Neural progenitor cell (in vitro differentiated cells): ENCODE results near the gene A2M.

Source experiments
- EZH2 ChIP-seq: fragments of 200-600 bp; sonication (generic); IDR thresholded peaks from 2 replicates; pipeline ENCODE4 v1.6.1; 2017; ENCODE audit warnings: antibody characterized with exemption, mild to moderate bottlenecking, moderate library complexity
- EZH2phosphoT487 ChIP-seq: fragments of 200-600 bp; sonication (generic); IDR thresholded peaks from 2 replicates; pipeline ENCODE4 v1.6.1; 2017; ENCODE audit warnings: antibody characterized with exemption
- TF ChIP-seq, protein P1 (sequence below): fragments of 200-600 bp; sonication (generic); IDR thresholded peaks from 2 replicates; pipeline ENCODE4 v1.5.1; 2017; ENCODE audit warnings: antibody characterized with exemption, mild to moderate bottlenecking

DNA sequence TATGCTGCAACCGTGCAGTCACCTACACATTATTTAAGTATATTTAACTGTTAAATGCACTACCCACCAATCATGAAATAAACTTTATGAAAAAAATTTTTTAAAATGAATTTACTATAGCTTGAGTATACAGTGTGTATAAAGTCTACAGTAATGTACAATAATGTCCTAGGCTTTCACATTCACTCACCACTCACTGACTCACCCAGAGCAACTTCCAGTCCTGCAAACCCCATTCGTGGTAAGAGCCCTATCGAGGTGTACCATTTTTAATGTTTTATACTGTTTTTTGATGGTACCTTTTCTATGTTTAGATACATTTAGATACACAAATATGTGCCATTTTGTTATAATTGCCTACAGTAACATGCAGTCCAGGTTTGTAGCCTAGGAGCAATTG lies 78.3 kb downstream of the A2M start:
- TF ChIP-seq EZH2 (no peak), EZH2phosphoT487 (no peak)
- TF ChIP-seq, protein P1, sequence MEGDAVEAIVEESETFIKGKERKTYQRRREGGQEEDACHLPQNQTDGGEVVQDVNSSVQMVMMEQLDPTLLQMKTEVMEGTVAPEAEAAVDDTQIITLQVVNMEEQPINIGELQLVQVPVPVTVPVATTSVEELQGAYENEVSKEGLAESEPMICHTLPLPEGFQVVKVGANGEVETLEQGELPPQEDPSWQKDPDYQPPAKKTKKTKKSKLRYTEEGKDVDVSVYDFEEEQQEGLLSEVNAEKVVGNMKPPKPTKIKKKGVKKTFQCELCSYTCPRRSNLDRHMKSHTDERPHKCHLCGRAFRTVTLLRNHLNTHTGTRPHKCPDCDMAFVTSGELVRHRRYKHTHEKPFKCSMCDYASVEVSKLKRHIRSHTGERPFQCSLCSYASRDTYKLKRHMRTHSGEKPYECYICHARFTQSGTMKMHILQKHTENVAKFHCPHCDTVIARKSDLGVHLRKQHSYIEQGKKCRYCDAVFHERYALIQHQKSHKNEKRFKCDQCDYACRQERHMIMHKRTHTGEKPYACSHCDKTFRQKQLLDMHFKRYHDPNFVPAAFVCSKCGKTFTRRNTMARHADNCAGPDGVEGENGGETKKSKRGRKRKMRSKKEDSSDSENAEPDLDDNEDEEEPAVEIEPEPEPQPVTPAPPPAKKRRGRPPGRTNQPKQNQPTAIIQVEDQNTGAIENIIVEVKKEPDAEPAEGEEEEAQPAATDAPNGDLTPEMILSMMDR: no peak
